ENCODE results near the gene SLC30A2. TPM values are rescaled to one million over a fixed set of nuclear protein-coding genes. Genes with fewer than 3 reads are reported as not detected.

The SLC30A2 gene
- total RNA-seq, 1 experiment from 2014 or later, result 0.35 TPM

GRCh38 chr1:26012864-26013263 is 33.1 kb downstream of the SLC30A2 start:
- H3T11ph ChIP-seq (ENCODE audit: low read length), result no peak overlapping the region
- H3K4me3 Mint-ChIP-seq, result no peak overlapping the region
- WGBS (ENCODE audit: extremely low coverage, insufficient read length, low lambda C conversion rate), result no CpG with 5 or more reads among the region's 3 CpGs

More at GRCh38 chr1:26012864-26013263, 33.1 kb downstream of the SLC30A2 start:
- Histone ChIP-seq H4K8ac (replicated peaks; ENCODE audit: insufficient read length, low read depth, low read length) (no peak overlapping the region), H4K5ac (ENCODE audit: insufficient read length, low read depth, low read length) (no peak overlapping the region), H3K79me2 (ENCODE audit: insufficient read depth, low read length) (no peaks in the 10 kb centered on the region), H2AFZ (ENCODE audit: low read length) (no peak overlapping the region), H3K18ac (ENCODE audit: insufficient read length, low read depth, low read length) (no peak overlapping the region), H3K23me2 (ENCODE audit: insufficient read length, low read depth, low read length, poor library complexity, severe bottlenecking) (no peaks in the 10 kb centered on the region), H3K14ac (ENCODE audit: insufficient read depth, low read length) (no peak overlapping the region), H2BK5ac (ENCODE audit: insufficient read length, low read length) (no peak overlapping the region), H3K4ac (ENCODE audit: low read depth, low read length) (no peak overlapping the region), H3K27ac (ENCODE audit: insufficient read length, low read depth, low read length) (no peak overlapping the region), H3K4me2 (ENCODE audit: insufficient read depth, insufficient read length, low read length) (no peak overlapping the region), H3K79me1 (ENCODE audit: insufficient read depth, low read depth, low read length, poor library complexity, severe bottlenecking) (no peaks in the 10 kb centered on the region), H4K91ac (ENCODE audit: insufficient read length, low read depth, low read length) (no peak overlapping the region), H3K9me3 (ENCODE audit: control insufficient read depth, low read depth, low read length) (no peaks in the 10 kb centered on the region), H3K27me3 (ENCODE audit: insufficient read depth, low read length) (no peaks in the 10 kb centered on the region), H2AK5ac (ENCODE audit: insufficient read length, low read length) (no peak overlapping the region), H2BK12ac (ENCODE audit: insufficient read length, low read depth, low read length) (no peak overlapping the region), H3K23ac (ENCODE audit: insufficient read length, low read depth, low read length) (no peak overlapping the region), H2BK20ac (ENCODE audit: low read depth, low read length, poor library complexity, severe bottlenecking) (no peak overlapping the region), H2BK120ac (ENCODE audit: low read depth, low read length, poor library complexity, severe bottlenecking) (no peak overlapping the region), H2BK15ac (ENCODE audit: low read depth, low read length) (no peak overlapping the region), H3K9ac (ENCODE audit: extremely low read depth, insufficient read length, low read length) (no peak overlapping the region), H3K56ac (ENCODE audit: insufficient read length, low read depth, low read length) (no peak overlapping the region), H3K4me1 (ENCODE audit: insufficient read depth, low read length) (no peaks in the 10 kb centered on the region; the same call in 1 of the 2 replicates), H4K20me1 (ENCODE audit: control insufficient read depth, insufficient read depth, insufficient read length) (no peaks in the 10 kb centered on the region)
- no peak overlapping the region for H3K27ac Mint-ChIP-seq
- TF ChIP-seq, protein P1, sequence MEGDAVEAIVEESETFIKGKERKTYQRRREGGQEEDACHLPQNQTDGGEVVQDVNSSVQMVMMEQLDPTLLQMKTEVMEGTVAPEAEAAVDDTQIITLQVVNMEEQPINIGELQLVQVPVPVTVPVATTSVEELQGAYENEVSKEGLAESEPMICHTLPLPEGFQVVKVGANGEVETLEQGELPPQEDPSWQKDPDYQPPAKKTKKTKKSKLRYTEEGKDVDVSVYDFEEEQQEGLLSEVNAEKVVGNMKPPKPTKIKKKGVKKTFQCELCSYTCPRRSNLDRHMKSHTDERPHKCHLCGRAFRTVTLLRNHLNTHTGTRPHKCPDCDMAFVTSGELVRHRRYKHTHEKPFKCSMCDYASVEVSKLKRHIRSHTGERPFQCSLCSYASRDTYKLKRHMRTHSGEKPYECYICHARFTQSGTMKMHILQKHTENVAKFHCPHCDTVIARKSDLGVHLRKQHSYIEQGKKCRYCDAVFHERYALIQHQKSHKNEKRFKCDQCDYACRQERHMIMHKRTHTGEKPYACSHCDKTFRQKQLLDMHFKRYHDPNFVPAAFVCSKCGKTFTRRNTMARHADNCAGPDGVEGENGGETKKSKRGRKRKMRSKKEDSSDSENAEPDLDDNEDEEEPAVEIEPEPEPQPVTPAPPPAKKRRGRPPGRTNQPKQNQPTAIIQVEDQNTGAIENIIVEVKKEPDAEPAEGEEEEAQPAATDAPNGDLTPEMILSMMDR (conservative IDR thresholded peaks at IDR 0.05), result no peak
- DNase-seq, result no peak
- H3K9me3 Mint-ChIP-seq, result no peaks in the 10 kb centered on the region
- peaks cover 15 to 31% of the 10 kb centered on the region in 2 experiments for H3K4me1 Mint-ChIP-seq
- peaks cover 2% of the 10 kb centered on the region for H3K27me3 Mint-ChIP-seq (ENCODE audit: low read depth)
- H3K36me3 Mint-ChIP-seq (ENCODE audit: insufficient read depth in 1 of 3, low read depth in 3 of 3), result no peaks in the 10 kb centered on the region
